ENCODE results near the gene NTRK3.

The NTRK3 gene

GRCh38 chr15:88178631-88179030 is 77.9 kb downstream of the NTRK3 start:
- no peak for DNase-seq

GRCh38 chr15:88177451-88177850 is 79.1 kb downstream of the NTRK3 start:
- DNase-seq, result no peak

GRCh38 chr15:88174571-88174970 is 82.0 kb downstream of the NTRK3 start:
- no peak for DNase-seq

- peak; percentile 5 to 6 for DNase-seq
Measured at GRCh38 chr15:88166082-88166993, 90.2 kb downstream of the NTRK3 start.

GRCh38 chr15:88161636-88162035 is 94.9 kb downstream of the NTRK3 start:
- DNase-seq, result no peak

GRCh38 chr15:88155310-88155709 is 101.2 kb downstream of the NTRK3 start:
- no peak for DNase-seq

GRCh38 chr15:88152672-88153071 is 103.9 kb downstream of the NTRK3 start:
- DNase-seq, result no peak

GRCh38 chr15:88147760-88148159 is 108.8 kb downstream of the NTRK3 start:
- DNase-seq, result no peak

- no peak for DNase-seq
Measured at GRCh38 chr15:88144921-88145653, 111.5 kb downstream of the NTRK3 start.

- DNase-seq, result no peak
Measured at GRCh38 chr15:88142121-88142520, 114.4 kb downstream of the NTRK3 start.

GRCh38 chr15:88141269-88141889 is 115.2 kb downstream of the NTRK3 start:
- DNase-seq, result no peak

GRCh38 chr15:88140398-88140797 is 116.1 kb downstream of the NTRK3 start:
- DNase-seq, result no peak

GRCh38 chr15:88139936-88140335 is 116.6 kb downstream of the NTRK3 start:
- DNase-seq, result no peak

- DNase-seq, result no peak
Measured at GRCh38 chr15:88133795-88134194, 122.7 kb downstream of the NTRK3 start.

- DNase-seq, result no peak
Measured at GRCh38 chr15:88132499-88132898, 124.0 kb downstream of the NTRK3 start.

GRCh38 chr15:88131937-88132336 is 124.6 kb downstream of the NTRK3 start:
- DNase-seq, result no peak

- DNase-seq, result no peak
Measured at GRCh38 chr15:88127432-88127790, 129.1 kb downstream of the NTRK3 start.

- DNase-seq, result no peak
Measured at GRCh38 chr15:88126695-88127431, 129.7 kb downstream of the NTRK3 start.

GRCh38 chr15:88125576-88125975 is 131.0 kb downstream of the NTRK3 start:
- no peak for DNase-seq

GRCh38 chr15:88124199-88124598 is 132.3 kb downstream of the NTRK3 start:
- no peak for DNase-seq

GRCh38 chr15:88121968-88122530 is 134.5 kb downstream of the NTRK3 start:
- DNase-seq, result no peak

- no peak for DNase-seq
Measured at GRCh38 chr15:88120026-88120425, 136.5 kb downstream of the NTRK3 start.

- no peak for DNase-seq
Measured at GRCh38 chr15:88118741-88119140, 137.8 kb downstream of the NTRK3 start.

Data from activated CD4-positive, alpha-beta T cell treated with anti-CD3 and anti-CD28 coated beads, Interleukin-2, amount 50 U/mL, for 48 hours (primary cell).